ENCODE data around the gene ARHGAP8.

Gene ARHGAP8

GRCh38 chr22:44754998-44755397, 2.6 kb downstream of the ARHGAP8 start:
- Mint-ChIP-seq H3K4me1 (peaks cover 46% of the 10 kb centered on the region), H3K4me3 (peak overlapping the region; percentile 54 to 62 (median 62)), H3K36me3 (ENCODE audit: low read depth) (no peaks in the 10 kb centered on the region), H3K27me3 (ENCODE audit: low read depth) (peaks cover 34% of the 10 kb centered on the region), H3K9me3 (peaks cover 6% of the 10 kb centered on the region), H3K27ac (peak overlapping the region; percentile 77 to 97 (median 93))
- TF ChIP-seq CTCF (IDR thresholded peaks at IDR 0.05; ENCODE audit: unreplicated experiment in 3 of 3), result no peak

- peaks cover 34% of the 10 kb centered on the region for H3K27me3 Mint-ChIP-seq (ENCODE audit: low read depth)
- H3K4me3 Mint-ChIP-seq, result peak overlapping the region in 2 of 3 experiments; percentile 54 to 62
- peaks cover 5% of the 10 kb centered on the region for H3K9me3 Mint-ChIP-seq
- no peaks in the 10 kb centered on the region for H3K36me3 Mint-ChIP-seq (ENCODE audit: low read depth)
- H3K27ac Mint-ChIP-seq, result peak overlapping the region; percentile 77 to 97 (median 93)
- H3K4me1 Mint-ChIP-seq, result peaks cover 45% of the 10 kb centered on the region
- no peak for TF ChIP-seq CTCF (IDR thresholded peaks at IDR 0.05; ENCODE audit: unreplicated experiment in 3 of 3)
These were observed 3.0 kb downstream of the ARHGAP8 start for GRCh38 chr22:44755417-44755816.

GRCh38 chr22:44755956-44756361, 3.6 kb downstream of the ARHGAP8 start:
- Mint-ChIP-seq H3K4me3 (peak overlapping the region; percentile 3 to 62 (median 26)), H3K9me3 (peaks cover 5% of the 10 kb centered on the region), H3K36me3 (ENCODE audit: low read depth) (no peaks in the 10 kb centered on the region), H3K27ac (peak overlapping the region; percentile 77 to 97 (median 93)), H3K27me3 (ENCODE audit: low read depth) (peaks cover 33% of the 10 kb centered on the region), H3K4me1 (peaks cover 45% of the 10 kb centered on the region)
- TF ChIP-seq CTCF (IDR thresholded peaks at IDR 0.05; ENCODE audit: unreplicated experiment in 3 of 3), result no peak

- no peak for TF ChIP-seq CTCF (IDR thresholded peaks at IDR 0.05; ENCODE audit: unreplicated experiment in 3 of 3)
- Mint-ChIP-seq H3K9me3 (peaks cover 10% of the 10 kb centered on the region), H3K36me3 (ENCODE audit: low read depth) (peaks cover 7% of the 10 kb centered on the region), H3K4me1 (peaks cover 43% of the 10 kb centered on the region), H3K27ac (peak overlapping the region; percentile 7 to 40 (median 7)), H3K27me3 (ENCODE audit: low read depth) (peaks cover 17% of the 10 kb centered on the region), H3K4me3 (no peak overlapping the region)
These were observed 6.1 kb downstream of the ARHGAP8 start for GRCh38 chr22:44758344-44758973.

- peaks cover 6% of the 10 kb centered on the region for H3K9me3 Mint-ChIP-seq
- peaks cover 37% of the 10 kb centered on the region for H3K4me1 Mint-ChIP-seq
- H3K4me3 Mint-ChIP-seq, result no peak overlapping the region
- H3K27me3 Mint-ChIP-seq (ENCODE audit: low read depth), result peaks cover 12% of the 10 kb centered on the region
- H3K27ac Mint-ChIP-seq, result peak overlapping the region; percentile 7 to 40 (median 7)
- peaks cover 7% of the 10 kb centered on the region for H3K36me3 Mint-ChIP-seq (ENCODE audit: low read depth)
- no peak for TF ChIP-seq CTCF (IDR thresholded peaks at IDR 0.05; ENCODE audit: unreplicated experiment in 3 of 3)
These were observed 6.6 kb downstream of the ARHGAP8 start for GRCh38 chr22:44759001-44759400.

All from nephron (organoid).